Hematopoietic multipotent progenitor cell treated with erythropoietin and hydrocortisone succinate and interleukin-3 and kit ligand, for 4 days (in vitro differentiated cells): ENCODE results near the gene FUT6.
"Not testable (repeated sequence)": the region's sequence is repeated elsewhere in the genome, so short reads cannot be mapped to it uniquely, and the experiment has no call there.

ENCODE experiments used
- DNase-seq: peaks from one replicate; pipeline ENCODE4 v3.0.0-alpha.2; 2015

The FUT6 gene

DNA sequence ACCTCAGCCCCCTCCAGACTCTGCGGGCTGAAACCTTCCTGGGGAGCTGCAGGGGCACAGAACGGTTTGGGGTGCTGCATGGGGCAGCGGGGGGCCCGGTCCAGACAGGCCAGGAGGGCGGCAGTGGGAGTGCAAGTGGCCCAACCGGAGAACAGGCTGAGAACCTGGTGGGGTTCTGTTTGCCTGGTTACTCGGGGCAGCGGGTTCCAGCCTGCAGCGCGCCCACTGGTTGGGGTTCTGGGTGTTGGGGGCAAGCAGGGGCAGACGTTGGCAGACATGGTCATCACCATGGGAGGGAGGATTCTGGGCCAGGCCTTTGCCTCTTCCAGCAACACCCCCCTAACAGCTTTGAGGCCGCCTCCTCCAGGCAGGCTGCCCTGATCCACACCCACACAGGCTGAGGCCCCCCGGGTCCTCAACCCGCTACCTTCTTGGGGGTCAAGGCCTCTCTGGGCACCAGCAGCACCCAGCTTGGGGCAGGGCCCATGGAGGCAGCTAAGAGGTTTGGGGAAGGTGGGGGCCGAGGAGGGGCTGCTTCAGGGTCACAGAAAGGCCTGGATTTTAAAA lies 54.8 kb downstream of the FUT6 start, which contains the start of gene PRR22:
Gene PRR22 (minus strand): TSS at position 166 of the 567 bp plus-strand sequence. CDS start 86 bp downstream, at position 80.
- DNase-seq: no peak

DNA sequence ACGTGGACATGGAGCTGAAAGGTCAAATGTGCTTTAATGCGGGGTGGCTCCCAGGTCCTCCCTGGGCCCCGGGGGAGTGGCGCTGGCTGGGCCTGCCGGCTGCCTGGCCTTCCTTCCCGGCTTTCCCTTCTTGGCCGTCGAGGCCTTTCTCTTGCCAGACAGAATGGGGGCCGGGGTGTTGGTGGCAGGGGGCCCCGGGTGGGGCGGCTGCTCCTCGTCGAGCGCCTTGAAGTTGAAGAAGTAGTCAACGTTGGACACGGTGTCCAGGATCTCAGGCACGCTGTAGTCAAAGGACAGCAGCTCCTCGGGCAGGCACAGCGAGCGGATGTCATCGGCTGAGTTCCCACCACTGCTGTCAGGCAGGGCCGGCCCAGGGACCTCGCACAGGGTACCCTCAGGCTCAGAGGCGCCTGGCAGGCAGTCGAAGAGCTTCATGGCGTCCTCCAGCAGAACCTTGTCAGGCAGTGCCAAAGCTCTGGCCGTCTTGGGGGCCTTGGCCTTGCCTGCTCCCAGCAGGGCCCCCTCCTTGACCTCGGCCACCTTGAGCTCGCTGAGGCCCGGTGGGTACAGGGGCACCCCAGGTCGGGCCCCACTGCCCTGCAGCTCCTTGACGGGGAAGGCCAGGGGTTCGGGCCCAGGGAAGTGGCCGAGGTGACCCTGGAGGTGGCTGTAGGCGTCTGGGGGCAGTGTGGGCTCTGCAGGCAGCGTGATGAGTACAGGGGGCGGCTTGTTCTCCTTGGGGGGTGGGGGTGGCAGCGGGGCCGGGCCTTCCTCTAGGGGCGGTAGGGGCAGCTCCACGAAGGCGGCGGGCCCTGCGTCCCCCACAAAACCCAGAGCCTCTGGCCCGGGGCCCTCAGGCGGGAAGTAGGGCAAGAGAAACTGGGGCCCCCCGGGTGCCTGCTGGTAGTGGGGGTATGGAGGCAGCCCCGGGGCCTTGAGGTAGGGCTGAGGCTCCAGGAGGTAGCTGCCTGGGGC lies 56.3 kb downstream of the FUT6 start:
- DNase-seq: no peak

DNA sequence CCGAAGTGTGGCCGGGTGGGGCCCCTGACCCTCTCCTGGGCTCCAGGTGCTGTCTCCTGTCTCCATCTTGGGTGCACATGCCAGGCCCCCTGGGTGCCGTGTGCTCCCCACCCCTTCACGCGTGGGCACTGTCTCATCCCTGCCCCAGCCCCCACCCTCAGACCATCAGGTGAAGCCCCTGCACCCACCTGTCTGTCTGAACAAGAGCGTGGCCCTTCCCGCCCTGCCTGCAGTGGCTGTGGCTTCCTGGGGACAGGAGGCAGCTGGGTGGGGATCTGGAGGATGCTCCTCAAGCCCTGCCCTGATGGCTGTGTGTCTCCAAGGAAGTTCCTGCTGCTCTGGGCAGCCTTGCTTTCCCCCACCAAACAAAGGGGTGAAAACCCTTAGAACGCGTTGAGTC lies 57.2 kb downstream of the FUT6 start:
- DNase-seq: no peak

DNA sequence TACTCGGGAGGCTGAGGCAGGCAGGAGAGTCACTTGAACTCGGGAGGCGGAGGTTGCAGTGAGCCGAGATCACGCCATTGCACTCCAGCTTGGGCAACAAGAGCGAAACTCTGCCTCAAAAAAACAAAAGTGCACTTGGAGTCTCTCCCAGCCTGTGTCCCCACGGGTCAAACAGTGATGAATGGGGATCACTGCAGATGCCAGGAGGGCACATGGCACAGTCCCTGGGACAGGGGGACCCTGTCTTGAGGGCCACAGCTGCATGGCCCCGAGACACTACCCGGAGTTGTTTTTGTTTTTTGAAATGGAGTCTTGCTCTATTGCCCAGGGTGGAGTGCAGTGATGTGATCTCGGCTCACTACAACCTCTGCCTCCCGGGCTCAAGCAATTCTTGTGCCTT lies 58.6 kb downstream of the FUT6 start:
- not testable (repeated sequence) for DNase-seq
